ENCODE data around the gene RAD9B. TPM values are rescaled to one million over a fixed set of nuclear protein-coding genes. Genes with fewer than 3 reads are reported as not detected.

The RAD9B gene
- total and polyA plus RNA-seq, 2 of the 13 experiments (the other 11 are each of a cell fraction or from before 2014, with no cell fraction given): 0.05 to 0.38 TPM

DNA sequence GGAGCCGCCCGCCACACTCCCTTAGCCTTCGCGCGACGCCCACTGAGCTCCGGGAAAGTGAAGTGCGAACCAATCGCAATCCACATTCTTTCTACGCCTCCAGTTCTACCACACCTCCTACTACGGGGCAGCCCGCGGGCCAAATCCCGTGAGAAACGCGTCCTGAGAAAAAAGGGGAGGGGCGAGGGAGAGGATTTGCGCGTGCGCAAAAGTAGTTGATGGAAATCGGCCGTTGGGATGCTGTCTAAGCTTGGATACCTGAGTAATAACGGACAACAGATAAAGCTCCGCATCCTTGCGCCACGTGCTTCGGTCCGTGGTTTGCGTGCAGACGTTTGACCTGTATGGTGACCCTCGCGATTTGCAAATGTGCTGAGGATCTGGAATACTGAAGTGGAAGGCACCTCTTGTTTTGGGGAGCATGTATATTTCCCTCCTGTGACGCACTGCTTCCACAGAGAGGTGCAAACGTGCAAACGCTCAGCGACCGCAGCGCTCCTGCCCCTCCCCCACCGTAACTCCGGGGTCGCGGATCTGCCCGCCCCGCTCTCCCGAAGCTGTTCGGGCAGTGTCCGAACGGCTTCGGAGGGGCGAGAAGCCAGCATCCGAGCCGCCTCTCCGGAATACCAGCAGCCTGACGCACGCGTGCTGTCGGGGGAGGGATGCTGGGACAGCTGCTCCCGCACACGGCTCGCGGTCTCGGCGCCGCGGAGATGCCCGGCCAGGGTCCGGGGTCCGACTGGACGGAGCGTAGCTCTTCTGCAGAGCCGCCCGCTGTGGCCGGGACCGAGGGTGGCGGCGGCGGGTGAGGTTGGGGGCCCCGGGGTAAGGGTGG, 33.7 kb upstream of the RAD9B start, which contains the start of the genes FAM216A and GPN3 (continued):
- TF ChIP-seq ZBTB14 (CRISPR knock-in tag; IDR thresholded peaks at IDR 0.05) (no peak), BCL6 (CRISPR knock-in tag; IDR thresholded peaks at IDR 0.05) (no peak), SOX5 (CRISPR knock-in tag; IDR thresholded peaks at IDR 0.05; ENCODE audit: borderline replicate concordance) (peak; percentile 18), ZNF850 (CRISPR knock-in tag; conservative IDR thresholded peaks at IDR 0.05) (peak; percentile 82; the same call in 1 of the 2 replicates), PHF20 (CRISPR knock-in tag; IDR thresholded peaks at IDR 0.05) (peak; percentile 73), MXI1 (IDR thresholded peaks at IDR 0.05; ENCODE audit: borderline replicate concordance, low read depth, low read length) (peak; percentile 96), NCOA1 (CRISPR knock-in tag; IDR thresholded peaks at IDR 0.05) (no peak), HBP1 (CRISPR knock-in tag; IDR thresholded peaks at IDR 0.05; ENCODE audit: low read depth) (no peak; the same call in 1 of the 2 replicates), ZKSCAN8 (CRISPR knock-in tag; IDR thresholded peaks at IDR 0.05; ENCODE audit: borderline replicate concordance) (no peak), ESRRA (CRISPR knock-in tag; IDR thresholded peaks at IDR 0.05; ENCODE audit: low read depth) (peak; percentile 34; the same call in 1 of the 2 replicates), ZNF124 (CRISPR knock-in tag; IDR thresholded peaks at IDR 0.05) (no peak), CBX5 (CRISPR knock-in tag; IDR thresholded peaks at IDR 0.05; ENCODE audit: borderline replicate concordance) (no peak), ZNF552 (CRISPR knock-in tag; IDR thresholded peaks at IDR 0.05; ENCODE audit: borderline replicate concordance) (no peak), ZNF563 (CRISPR knock-in tag; IDR thresholded peaks at IDR 0.05) (peak; percentile 12; the same call in 1 of the 2 replicates), ZNF138 (CRISPR knock-in tag; IDR thresholded peaks at IDR 0.05; ENCODE audit: low read depth) (no peak), ZNF773 (CRISPR knock-in tag; IDR thresholded peaks at IDR 0.05; ENCODE audit: borderline replicate concordance) (no peak), MZF1 (CRISPR knock-in tag; IDR thresholded peaks at IDR 0.05; ENCODE audit: borderline replicate concordance) (no peak), ASH2L (IDR thresholded peaks at IDR 0.05; ENCODE audit: insufficient read length, low read depth, low read length) (peak; percentile 63), PTBP1 (IDR thresholded peaks at IDR 0.05; ENCODE audit: low read depth, low read length, poor library complexity, severe bottlenecking) (peak; percentile 52), AKAP8 (CRISPR knock-in tag; IDR thresholded peaks at IDR 0.05) (no peak)
- TF ChIP-seq, protein P1, sequence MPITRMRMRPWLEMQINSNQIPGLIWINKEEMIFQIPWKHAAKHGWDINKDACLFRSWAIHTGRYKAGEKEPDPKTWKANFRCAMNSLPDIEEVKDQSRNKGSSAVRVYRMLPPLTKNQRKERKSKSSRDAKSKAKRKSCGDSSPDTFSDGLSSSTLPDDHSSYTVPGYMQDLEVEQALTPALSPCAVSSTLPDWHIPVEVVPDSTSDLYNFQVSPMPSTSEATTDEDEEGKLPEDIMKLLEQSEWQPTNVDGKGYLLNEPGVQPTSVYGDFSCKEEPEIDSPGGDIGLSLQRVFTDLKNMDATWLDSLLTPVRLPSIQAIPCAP (CRISPR knock-in tag; IDR thresholded peaks at IDR 0.05; ENCODE audit: low read depth): no peak
- TF ChIP-seq, protein P2, sequence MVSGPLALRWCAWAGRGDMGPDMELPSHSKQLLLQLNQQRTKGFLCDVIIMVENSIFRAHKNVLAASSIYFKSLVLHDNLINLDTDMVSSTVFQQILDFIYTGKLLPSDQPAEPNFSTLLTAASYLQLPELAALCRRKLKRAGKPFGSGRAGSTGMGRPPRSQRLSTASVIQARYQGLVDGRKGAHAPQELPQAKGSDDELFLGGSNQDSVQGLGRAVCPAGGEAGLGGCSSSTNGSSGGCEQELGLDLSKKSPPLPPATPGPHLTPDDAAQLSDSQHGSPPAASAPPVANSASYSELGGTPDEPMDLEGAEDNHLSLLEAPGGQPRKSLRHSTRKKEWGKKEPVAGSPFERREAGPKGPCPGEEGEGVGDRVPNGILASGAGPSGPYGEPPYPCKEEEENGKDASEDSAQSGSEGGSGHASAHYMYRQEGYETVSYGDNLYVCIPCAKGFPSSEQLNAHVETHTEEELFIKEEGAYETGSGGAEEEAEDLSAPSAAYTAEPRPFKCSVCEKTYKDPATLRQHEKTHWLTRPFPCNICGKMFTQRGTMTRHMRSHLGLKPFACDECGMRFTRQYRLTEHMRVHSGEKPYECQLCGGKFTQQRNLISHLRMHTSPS (CRISPR knock-in tag; IDR thresholded peaks at IDR 0.05; ENCODE audit: low read depth): no peak

All from HepG2 (cell line).